Measurements from ENCODE around the gene RENBP. TPM values are rescaled to one million over a fixed set of nuclear protein-coding genes. Genes with fewer than 3 reads are reported as not detected.

Gene RENBP
- total and polyA plus RNA-seq, 4 donors = 7.0 to 11.6 (median 10.3) TPM

DNA sequence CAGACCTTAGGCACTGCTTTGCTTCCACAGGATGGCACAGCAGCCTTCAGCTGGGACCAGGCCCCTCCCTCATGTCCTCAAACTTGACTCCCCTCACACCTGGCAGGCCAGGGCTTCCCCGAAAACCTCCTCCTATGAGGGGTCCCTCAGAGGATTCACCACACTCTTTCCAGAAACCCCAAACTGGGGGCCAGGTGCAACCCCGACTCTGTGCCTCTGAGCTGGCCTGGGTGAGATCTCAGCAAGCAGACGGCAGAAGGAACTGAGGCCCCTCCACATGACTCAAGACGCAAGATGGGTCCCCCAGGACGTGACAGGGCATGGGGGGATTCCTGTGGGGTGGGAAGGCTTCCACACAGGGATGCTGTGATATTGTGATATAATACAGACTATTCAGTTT lies 21.0 kb upstream of the RENBP start:
- H3K9me3 ChIP-seq (ENCODE audit: control insufficient read depth, insufficient read depth, low read length) = no peaks in the 10 kb centered on the region
- H3K4me3 ChIP-seq (ENCODE audit: low read depth, low read length) = no peak overlapping the region
- no peaks in the 10 kb centered on the region for H3K27me3 ChIP-seq (ENCODE audit: control insufficient read depth, insufficient read depth, low read length)
- no peak overlapping the region for H3K27ac ChIP-seq (ENCODE audit: low read depth, low read length)
- H3K4me1 ChIP-seq (ENCODE audit: control insufficient read depth, insufficient read depth, low read length) = peaks cover 64% of the 10 kb centered on the region
- H3K36me3 ChIP-seq (ENCODE audit: control insufficient read depth, insufficient read depth, low read length) = peaks cover 55% of the 10 kb centered on the region
- no peak for DNase-seq (ENCODE audit: low read depth in 4 of 6, low spot score in 6 of 6)
- 66% methylated on average over 5 of the region's 5 CpGs for WGBS (ENCODE audit: insufficient coverage)

DNA sequence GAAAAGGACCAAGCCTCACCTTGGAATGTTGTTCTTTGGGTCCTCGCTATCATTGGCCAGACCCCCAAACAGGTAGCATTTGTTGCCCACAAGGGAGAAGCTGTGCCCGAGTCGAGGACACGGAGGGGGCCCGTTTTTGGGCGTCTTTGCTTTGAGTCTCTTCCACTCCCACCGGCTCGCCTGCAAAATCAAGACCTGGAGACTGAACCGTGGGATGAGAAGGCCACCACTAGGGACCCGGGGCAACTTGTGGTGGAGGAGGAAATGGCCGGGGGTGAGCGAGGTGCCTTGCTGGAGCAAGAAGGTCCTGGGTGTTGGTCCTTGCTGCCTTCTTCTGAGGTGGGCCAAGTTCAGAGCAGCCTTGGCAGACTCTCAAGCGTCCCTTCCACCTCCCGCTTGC lies 19.7 kb upstream of the RENBP start:
- peaks cover 64% of the 10 kb centered on the region for H3K36me3 ChIP-seq (ENCODE audit: control insufficient read depth, insufficient read depth, low read length)

DNA sequence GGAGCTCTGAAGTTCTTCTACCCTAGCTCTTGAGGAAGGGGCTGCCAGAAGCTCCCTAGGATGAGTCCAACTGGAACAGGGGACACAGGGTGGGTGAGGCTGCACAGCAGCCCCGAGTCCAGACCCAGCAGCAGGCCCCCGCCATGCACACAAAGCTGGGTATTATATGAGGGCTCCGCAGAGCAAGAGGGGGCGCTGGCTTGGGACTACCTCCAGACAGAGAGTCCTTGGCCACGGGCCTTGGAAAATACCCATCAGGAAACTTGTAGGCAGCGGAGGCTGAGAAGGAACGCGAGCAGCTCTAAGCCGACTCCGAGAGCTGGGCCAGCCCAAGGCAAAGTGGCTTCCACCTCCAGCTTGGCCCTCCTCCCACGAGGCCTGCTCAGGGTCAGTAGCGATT lies 19.1 kb upstream of the RENBP start:
- 76% methylated on average over 12 of the region's 12 CpGs for WGBS (ENCODE audit: insufficient coverage)
- Histone ChIP-seq H3K27me3 (ENCODE audit: control insufficient read depth, insufficient read depth, low read length) (no peaks in the 10 kb centered on the region), H3K36me3 (ENCODE audit: control insufficient read depth, insufficient read depth, low read length) (peaks cover 64% of the 10 kb centered on the region), H3K9me3 (ENCODE audit: control insufficient read depth, insufficient read depth, low read length) (no peaks in the 10 kb centered on the region), H3K4me1 (ENCODE audit: control insufficient read depth, insufficient read depth, low read length) (peaks cover 51% of the 10 kb centered on the region), H3K27ac (ENCODE audit: low read depth, low read length) (no peak overlapping the region), H3K4me3 (ENCODE audit: low read depth, low read length) (no peak overlapping the region)
- no peak for DNase-seq (ENCODE audit: low read depth in 4 of 6, low spot score in 6 of 6)

More for the DNA sequence above, 19.7 kb upstream of the RENBP start:
- H3K27me3 ChIP-seq (ENCODE audit: control insufficient read depth, insufficient read depth, low read length) = no peaks in the 10 kb centered on the region
- H3K27ac ChIP-seq (ENCODE audit: low read depth, low read length) = no peak overlapping the region
- no peaks in the 10 kb centered on the region for H3K9me3 ChIP-seq (ENCODE audit: control insufficient read depth, insufficient read depth, low read length)
- WGBS (ENCODE audit: insufficient coverage) = 92% methylated on average over 13 of the region's 14 CpGs
- H3K4me1 ChIP-seq (ENCODE audit: control insufficient read depth, insufficient read depth, low read length) = peaks cover 57% of the 10 kb centered on the region
- no peak overlapping the region for H3K4me3 ChIP-seq (ENCODE audit: low read depth, low read length)
- no peak for DNase-seq (ENCODE audit: low read depth in 4 of 6, low spot score in 6 of 6)

- no peak overlapping the region for H3K27ac ChIP-seq (ENCODE audit: low read depth, low read length)
- H3K36me3 ChIP-seq (ENCODE audit: control insufficient read depth, insufficient read depth, low read length) = peaks cover 83% of the 10 kb centered on the region
- H3K27me3 ChIP-seq (ENCODE audit: control insufficient read depth, insufficient read depth, low read length) = no peaks in the 10 kb centered on the region
- no peak for DNase-seq (ENCODE audit: low read depth in 4 of 6, low spot score in 6 of 6)
- H3K4me1 ChIP-seq (ENCODE audit: control insufficient read depth, insufficient read depth, low read length) = peaks cover 29% of the 10 kb centered on the region
- H3K4me3 ChIP-seq (ENCODE audit: low read depth, low read length) = no peak overlapping the region
- no peaks in the 10 kb centered on the region for H3K9me3 ChIP-seq (ENCODE audit: control insufficient read depth, insufficient read depth, low read length)
- 95% methylated on average over 10 of the region's 11 CpGs for WGBS (ENCODE audit: insufficient coverage)
Measured at GRCh38 chrX:153961292-153961691, 16.8 kb upstream of the RENBP start.

DNA sequence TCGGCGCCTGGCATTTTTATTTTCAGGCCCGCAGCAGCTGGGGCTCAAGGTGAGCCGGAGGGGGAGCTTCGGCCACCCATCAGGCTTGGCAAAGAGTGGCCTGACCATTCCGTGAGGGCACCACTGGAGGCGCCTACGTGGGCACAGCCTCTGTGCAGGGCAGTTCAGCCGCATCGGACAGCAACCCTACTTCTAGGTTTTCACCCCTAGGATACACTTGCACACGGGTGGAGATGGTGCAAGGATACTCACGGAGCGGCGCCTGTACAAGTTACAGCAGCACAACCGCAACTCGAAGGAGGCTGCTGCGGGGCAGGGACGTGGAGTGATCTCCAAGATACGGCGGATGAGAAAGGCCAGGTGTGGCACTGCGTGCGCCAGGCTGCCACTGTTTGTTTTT lies 16.3 kb upstream of the RENBP start:
- Histone ChIP-seq H3K4me1 (ENCODE audit: control insufficient read depth, insufficient read depth, low read length) (peaks cover 24% of the 10 kb centered on the region), H3K9me3 (ENCODE audit: control insufficient read depth, insufficient read depth, low read length) (no peaks in the 10 kb centered on the region)
- no peak for DNase-seq (ENCODE audit: low read depth in 4 of 6, low spot score in 6 of 6)

DNA sequence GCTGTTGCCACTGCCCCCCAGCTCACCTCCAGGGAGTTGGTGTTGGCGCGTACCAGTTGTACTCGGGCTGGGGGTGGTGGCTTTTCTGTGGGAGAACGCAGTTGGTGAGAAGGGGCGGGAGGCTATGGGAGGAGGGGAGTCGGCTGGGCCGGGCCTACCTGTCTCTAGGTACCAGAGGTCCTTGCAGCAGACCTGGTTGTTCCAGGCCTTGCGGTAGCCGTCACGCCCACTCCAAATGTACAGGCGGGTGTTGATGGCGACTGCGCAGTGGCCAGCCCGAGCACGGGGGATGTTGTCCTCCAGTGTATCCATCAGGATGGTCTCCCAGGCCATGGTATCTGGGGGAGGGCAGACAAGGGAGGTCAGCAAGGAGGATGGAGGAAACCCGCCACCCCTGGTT lies 15.6 kb upstream of the RENBP start:
- Histone ChIP-seq H3K27me3 (ENCODE audit: control insufficient read depth, insufficient read depth, low read length) (no peaks in the 10 kb centered on the region), H3K27ac (ENCODE audit: low read depth, low read length) (no peak overlapping the region), H3K36me3 (ENCODE audit: control insufficient read depth, insufficient read depth, low read length) (peaks cover 95% of the 10 kb centered on the region), H3K9me3 (ENCODE audit: control insufficient read depth, insufficient read depth, low read length) (no peaks in the 10 kb centered on the region), H3K4me1 (ENCODE audit: control insufficient read depth, insufficient read depth, low read length) (peaks cover 17% of the 10 kb centered on the region), H3K4me3 (ENCODE audit: low read depth, low read length) (no peak overlapping the region)
- DNase-seq (ENCODE audit: low read depth in 4 of 6, low spot score in 6 of 6) = no peak
- 90% methylated on average over 10 of the region's 16 CpGs for WGBS (ENCODE audit: insufficient coverage)

More for the DNA sequence above, 16.3 kb upstream of the RENBP start:
- Histone ChIP-seq H3K4me3 (ENCODE audit: low read depth, low read length) (no peak overlapping the region), H3K36me3 (ENCODE audit: control insufficient read depth, insufficient read depth, low read length) (peaks cover 88% of the 10 kb centered on the region), H3K27ac (ENCODE audit: low read depth, low read length) (no peak overlapping the region), H3K27me3 (ENCODE audit: control insufficient read depth, insufficient read depth, low read length) (no peaks in the 10 kb centered on the region)
- WGBS (ENCODE audit: insufficient coverage) = 95% methylated on average over 22 of the region's 22 CpGs

DNA sequence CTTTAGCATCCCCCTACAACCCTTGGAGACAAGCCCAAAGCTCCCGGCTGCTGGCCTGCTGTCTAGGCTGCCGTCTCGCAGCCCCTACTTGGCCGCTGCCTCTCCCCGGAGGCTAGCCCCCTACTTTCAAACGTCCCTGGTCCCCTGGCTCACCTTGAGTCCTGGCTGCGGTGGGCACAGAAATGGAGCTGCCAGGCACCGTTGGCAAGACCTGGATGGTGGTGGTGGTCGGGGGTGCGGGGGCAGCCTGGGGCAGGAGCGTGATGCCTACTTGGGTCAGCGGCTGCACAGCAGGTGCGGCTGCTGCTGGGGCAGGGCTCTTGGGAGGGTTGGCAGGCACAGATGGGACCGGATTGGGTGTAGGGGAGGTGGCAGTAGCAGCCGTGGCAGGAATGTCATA lies 15.2 kb upstream of the RENBP start:
- Histone ChIP-seq H3K27ac (ENCODE audit: low read depth, low read length) (no peak overlapping the region), H3K4me1 (ENCODE audit: control insufficient read depth, insufficient read depth, low read length) (peaks cover 12% of the 10 kb centered on the region), H3K36me3 (ENCODE audit: control insufficient read depth, insufficient read depth, low read length) (peaks cover 98% of the 10 kb centered on the region), H3K9me3 (ENCODE audit: control insufficient read depth, insufficient read depth, low read length) (no peaks in the 10 kb centered on the region), H3K4me3 (ENCODE audit: low read depth, low read length) (no peak overlapping the region), H3K27me3 (ENCODE audit: control insufficient read depth, insufficient read depth, low read length) (no peaks in the 10 kb centered on the region)
- 92% methylated on average over 15 of the region's 15 CpGs for WGBS (ENCODE audit: insufficient coverage)
- no peak for DNase-seq (ENCODE audit: low read depth in 4 of 6, low spot score in 6 of 6)

DNA sequence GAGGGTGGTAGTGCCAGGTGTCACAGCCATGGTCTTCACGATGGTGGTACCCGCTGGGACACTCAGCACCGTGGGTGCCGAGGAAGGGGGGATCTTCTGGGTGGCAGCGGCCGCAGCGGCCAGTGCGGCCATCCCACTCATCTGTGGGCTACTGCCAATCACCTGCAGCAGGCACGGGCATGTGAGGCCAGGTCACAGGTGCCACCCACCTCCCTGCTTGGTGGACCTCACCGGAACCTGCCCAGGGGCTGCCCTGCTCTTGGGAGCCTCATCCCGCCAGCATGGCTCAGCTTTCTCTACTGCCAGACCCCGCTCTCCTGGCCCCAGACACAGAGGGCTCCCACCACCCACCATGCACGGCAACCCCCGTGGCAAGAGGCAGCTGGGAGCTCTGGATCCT lies 14.2 kb upstream of the RENBP start:
- Histone ChIP-seq H3K4me1 (ENCODE audit: control insufficient read depth, insufficient read depth, low read length) (peaks cover 3% of the 10 kb centered on the region), H3K27me3 (ENCODE audit: control insufficient read depth, insufficient read depth, low read length) (no peaks in the 10 kb centered on the region), H3K27ac (ENCODE audit: low read depth, low read length) (no peak overlapping the region), H3K4me3 (ENCODE audit: low read depth, low read length) (no peak overlapping the region), H3K36me3 (ENCODE audit: control insufficient read depth, insufficient read depth, low read length) (peaks cover 98% of the 10 kb centered on the region), H3K9me3 (ENCODE audit: control insufficient read depth, insufficient read depth, low read length) (peaks cover 1% of the 10 kb centered on the region)
- WGBS (ENCODE audit: insufficient coverage) = 90% methylated on average over 14 of the region's 14 CpGs
- DNase-seq (ENCODE audit: low read depth in 4 of 6, low spot score in 6 of 6) = no peak

DNA sequence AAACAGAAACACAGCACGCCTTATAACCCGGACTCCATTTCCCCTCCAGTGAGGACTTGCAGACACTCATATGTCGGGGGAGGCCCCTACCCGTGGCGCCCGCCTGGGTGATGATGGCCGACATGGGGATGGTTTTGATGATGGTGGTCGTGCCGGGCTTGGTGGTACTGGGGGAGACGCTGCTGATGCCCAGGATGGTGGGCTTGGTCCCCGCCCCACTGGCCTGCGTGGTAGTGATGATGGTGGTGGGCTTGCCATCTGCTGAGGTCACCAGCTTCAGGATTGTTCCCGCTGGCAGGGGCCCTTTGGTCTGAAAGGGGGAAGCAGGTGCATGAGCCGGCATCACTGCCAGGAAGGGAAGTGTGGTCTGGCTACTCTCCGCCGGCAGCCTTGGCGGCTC lies 12.8 kb upstream of the RENBP start:
- peaks cover 1% of the 10 kb centered on the region for H3K9me3 ChIP-seq (ENCODE audit: control insufficient read depth, insufficient read depth, low read length)
- H3K27ac ChIP-seq (ENCODE audit: low read depth, low read length) = no peak overlapping the region
- H3K36me3 ChIP-seq (ENCODE audit: control insufficient read depth, insufficient read depth, low read length) = peaks cover 98% of the 10 kb centered on the region
- WGBS (ENCODE audit: insufficient coverage) = 91% methylated on average over 13 of the region's 17 CpGs
- DNase-seq (ENCODE audit: low read depth in 4 of 6, low spot score in 6 of 6) = no peak
- H3K27me3 ChIP-seq (ENCODE audit: control insufficient read depth, insufficient read depth, low read length) = no peaks in the 10 kb centered on the region
- no peak overlapping the region for H3K4me3 ChIP-seq (ENCODE audit: low read depth, low read length)
- peaks cover 8% of the 10 kb centered on the region for H3K4me1 ChIP-seq (ENCODE audit: control insufficient read depth, insufficient read depth, low read length)

GRCh38 chrX:153956044-153956907 lies 11.8 kb upstream of the RENBP start:
- H3K4me1 ChIP-seq (ENCODE audit: control insufficient read depth, insufficient read depth, low read length) = peaks cover 8% of the 10 kb centered on the region
- H3K36me3 ChIP-seq (ENCODE audit: control insufficient read depth, insufficient read depth, low read length) = peaks cover 98% of the 10 kb centered on the region
- H3K9me3 ChIP-seq (ENCODE audit: control insufficient read depth, insufficient read depth, low read length) = peaks cover 1% of the 10 kb centered on the region
- no peaks in the 10 kb centered on the region for H3K27me3 ChIP-seq (ENCODE audit: control insufficient read depth, insufficient read depth, low read length)
- H3K4me3 ChIP-seq (ENCODE audit: low read depth, low read length) = no peak overlapping the region
- WGBS (ENCODE audit: insufficient coverage) = 92% methylated on average over 35 of the region's 35 CpGs
- no peak overlapping the region for H3K27ac ChIP-seq (ENCODE audit: low read depth, low read length)
- DNase-seq (ENCODE audit: low read depth in 4 of 6, low spot score in 6 of 6) = no peak
